ENCODE data around the gene STUM. TPM values are rescaled to one million over a fixed set of nuclear protein-coding genes. Genes with fewer than 3 reads are reported as not detected.
A peak's percentile ranks its signal among the peaks of the same experiment; 100 is the strongest.

The STUM gene
- total and polyA plus RNA-seq, 2 experiments from 2014 or later: 0.71 to 7.6 TPM

DNA sequence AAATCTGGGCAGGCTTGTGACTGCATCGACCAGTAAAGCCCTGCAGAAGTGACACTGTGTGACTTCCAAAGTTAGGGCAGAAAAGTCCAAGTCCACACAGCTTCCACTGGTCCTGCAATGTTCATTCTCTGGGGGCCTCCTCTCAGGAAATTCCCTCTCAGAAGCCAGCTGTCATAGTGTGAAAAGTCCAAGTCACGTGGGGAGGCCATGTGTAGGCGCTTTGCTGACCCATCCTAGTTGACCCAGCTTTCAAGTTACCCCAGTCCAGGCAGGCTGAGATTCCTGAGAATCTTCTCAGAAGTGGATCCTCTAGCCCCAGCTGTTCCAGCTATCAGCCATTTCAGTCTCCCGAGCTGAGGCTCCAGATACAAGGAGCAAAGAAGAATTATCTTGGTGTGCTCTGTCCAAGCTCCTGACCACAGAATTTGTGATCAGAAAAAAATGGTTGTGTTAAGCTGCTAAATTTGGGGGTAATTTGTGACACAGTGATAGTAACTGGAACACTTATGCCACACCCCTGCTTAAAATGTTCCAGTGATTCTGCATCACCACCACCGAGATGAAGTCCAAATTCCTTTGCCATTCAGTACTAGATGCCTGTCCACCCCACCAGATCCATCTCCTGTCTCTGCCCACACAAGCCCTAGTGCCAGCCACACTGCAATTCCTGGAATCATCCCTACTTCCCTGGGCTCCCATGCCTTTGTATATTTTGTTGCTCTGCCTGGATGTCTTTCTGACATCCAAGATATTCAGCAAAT, 2.5 kb upstream of the STUM start:
- Histone ChIP-seq H3K27me3 (peaks cover 24% of the 10 kb centered on the region), H3K4me1 (ENCODE audit: low read depth) (peaks cover 2% of the 10 kb centered on the region), H3K27ac (no peak overlapping the region), H3K9me3 (ENCODE audit: low read depth) (no peaks in the 10 kb centered on the region), H3K4me3 (no peak overlapping the region), H3K36me3 (no peaks in the 10 kb centered on the region)
- TF ChIP-seq, protein P1, sequence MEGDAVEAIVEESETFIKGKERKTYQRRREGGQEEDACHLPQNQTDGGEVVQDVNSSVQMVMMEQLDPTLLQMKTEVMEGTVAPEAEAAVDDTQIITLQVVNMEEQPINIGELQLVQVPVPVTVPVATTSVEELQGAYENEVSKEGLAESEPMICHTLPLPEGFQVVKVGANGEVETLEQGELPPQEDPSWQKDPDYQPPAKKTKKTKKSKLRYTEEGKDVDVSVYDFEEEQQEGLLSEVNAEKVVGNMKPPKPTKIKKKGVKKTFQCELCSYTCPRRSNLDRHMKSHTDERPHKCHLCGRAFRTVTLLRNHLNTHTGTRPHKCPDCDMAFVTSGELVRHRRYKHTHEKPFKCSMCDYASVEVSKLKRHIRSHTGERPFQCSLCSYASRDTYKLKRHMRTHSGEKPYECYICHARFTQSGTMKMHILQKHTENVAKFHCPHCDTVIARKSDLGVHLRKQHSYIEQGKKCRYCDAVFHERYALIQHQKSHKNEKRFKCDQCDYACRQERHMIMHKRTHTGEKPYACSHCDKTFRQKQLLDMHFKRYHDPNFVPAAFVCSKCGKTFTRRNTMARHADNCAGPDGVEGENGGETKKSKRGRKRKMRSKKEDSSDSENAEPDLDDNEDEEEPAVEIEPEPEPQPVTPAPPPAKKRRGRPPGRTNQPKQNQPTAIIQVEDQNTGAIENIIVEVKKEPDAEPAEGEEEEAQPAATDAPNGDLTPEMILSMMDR (IDR thresholded peaks at IDR 0.05; ENCODE audit: low read depth, low read length): no peak
- DNase-seq (ENCODE audit: low read depth in 1 of 2, low spot score in 1 of 2): no peak

DNA sequence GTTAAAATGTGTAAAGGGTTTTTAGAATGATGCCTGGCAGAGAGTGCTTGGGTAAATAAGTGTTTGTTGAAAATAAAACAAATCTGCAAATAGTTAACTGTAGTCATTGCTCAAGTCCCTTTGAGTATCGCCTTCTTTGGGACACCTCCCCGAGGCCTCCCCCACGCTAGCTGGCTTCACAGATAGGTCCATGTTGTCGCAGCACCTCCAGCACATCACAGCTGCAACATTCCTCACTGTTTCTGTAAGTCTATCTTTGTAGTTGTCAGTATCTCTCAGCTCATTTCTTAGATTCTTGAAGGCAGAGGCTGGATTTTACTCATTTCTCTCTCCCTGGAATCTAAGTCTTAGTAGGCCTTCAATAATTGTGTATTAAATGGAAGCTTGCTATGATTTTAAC, 1.6 kb upstream of the STUM start:
- H3K9me3 ChIP-seq (ENCODE audit: low read depth): no peaks in the 10 kb centered on the region
- H3K27me3 ChIP-seq: peaks cover 33% of the 10 kb centered on the region
- H3K4me3 ChIP-seq: no peak overlapping the region
- peaks cover 2% of the 10 kb centered on the region for H3K4me1 ChIP-seq (ENCODE audit: low read depth)
- TF ChIP-seq, protein P1 (IDR thresholded peaks at IDR 0.05; ENCODE audit: low read depth, low read length): no peak
- no peak for DNase-seq (ENCODE audit: low read depth in 1 of 2, low spot score in 1 of 2)
- H3K36me3 ChIP-seq: no peaks in the 10 kb centered on the region
- no peak overlapping the region for H3K27ac ChIP-seq

DNA sequence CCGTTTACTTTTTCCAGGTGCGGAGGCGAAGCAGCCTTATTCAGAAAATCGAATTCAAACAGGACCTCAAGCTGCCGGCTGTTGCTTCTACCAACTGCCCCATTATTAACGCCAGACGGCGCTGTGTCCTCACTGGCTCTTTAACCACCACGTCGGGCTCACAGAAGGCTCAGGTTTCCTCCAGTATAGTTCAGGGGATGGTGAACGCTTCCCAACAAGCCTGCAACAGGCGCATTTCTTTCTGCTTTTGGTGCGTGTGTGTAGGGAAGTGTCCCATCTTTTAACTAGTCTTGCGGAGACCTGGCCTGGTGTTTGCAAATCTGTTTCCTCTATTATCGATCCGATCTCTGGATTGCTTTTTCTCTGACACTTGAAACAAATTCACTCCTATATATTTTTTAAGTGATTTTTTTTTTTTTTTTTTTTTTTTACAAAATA, 791 bp upstream of the STUM start:
- H3K27ac ChIP-seq: no peak overlapping the region
- DNase-seq (ENCODE audit: low read depth in 1 of 2, low spot score in 1 of 2): peak; percentile 94 to 95
- no peaks in the 10 kb centered on the region for H3K36me3 ChIP-seq
- H3K4me3 ChIP-seq: no peak overlapping the region
- H3K27me3 ChIP-seq: peaks cover 40% of the 10 kb centered on the region
- no peaks in the 10 kb centered on the region for H3K4me1 ChIP-seq (ENCODE audit: low read depth)
- no peaks in the 10 kb centered on the region for H3K9me3 ChIP-seq (ENCODE audit: low read depth)
- TF ChIP-seq, protein P1 (IDR thresholded peaks at IDR 0.05; ENCODE audit: low read depth, low read length): peak; percentile 99

DNA sequence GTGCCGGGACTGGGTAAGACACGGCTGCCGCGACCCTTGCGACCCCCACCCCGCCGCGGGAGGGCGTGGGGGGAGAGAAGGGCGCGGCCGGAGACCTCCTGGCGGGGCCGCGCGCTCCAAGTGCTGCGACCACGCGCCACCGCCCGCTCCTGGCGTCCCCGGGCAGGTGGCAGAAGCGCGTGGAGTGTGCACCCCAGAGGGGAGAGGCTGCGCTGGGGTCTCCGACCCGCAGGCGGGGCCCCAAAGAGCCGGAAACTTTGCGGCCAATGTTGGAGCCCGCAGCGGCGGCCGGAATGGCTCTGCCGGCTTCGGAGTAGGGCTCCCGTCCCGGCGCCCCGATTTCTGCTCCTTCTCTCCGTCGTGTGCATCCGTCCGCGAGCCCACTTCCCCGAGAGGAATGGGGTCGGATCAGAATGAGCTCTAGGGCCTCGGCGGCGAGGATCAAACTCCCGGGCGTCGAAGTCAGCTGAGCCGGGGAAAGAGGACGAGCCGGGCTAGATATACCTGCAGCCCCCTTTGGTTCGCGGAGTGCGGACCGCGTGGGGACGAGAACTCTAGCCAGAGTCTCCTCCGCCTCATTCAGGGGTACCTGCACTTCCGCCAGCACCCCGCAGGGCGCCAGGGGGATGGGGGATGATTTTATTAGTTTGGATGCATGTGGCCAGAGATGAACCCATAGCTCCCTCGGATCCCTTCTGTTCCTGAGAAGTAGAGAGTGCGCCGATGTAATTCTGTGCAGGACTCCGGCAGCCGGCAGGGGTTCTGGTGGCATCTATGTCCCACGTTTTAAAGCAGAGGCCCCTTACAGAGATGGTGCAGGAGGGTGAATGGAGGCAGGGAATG, 751 bp downstream of the STUM start:
- DNase-seq (ENCODE audit: low read depth in 1 of 2, low spot score in 1 of 2): no peak
- peaks cover 45% of the 10 kb centered on the region for H3K27me3 ChIP-seq
- TF ChIP-seq, protein P1 (IDR thresholded peaks at IDR 0.05; ENCODE audit: low read depth, low read length): no peak
- H3K9me3 ChIP-seq (ENCODE audit: low read depth): no peaks in the 10 kb centered on the region
- H3K4me1 ChIP-seq (ENCODE audit: low read depth): no peaks in the 10 kb centered on the region
- H3K27ac ChIP-seq: no peak overlapping the region
- H3K4me3 ChIP-seq: peak overlapping the region; percentile 39
- H3K36me3 ChIP-seq: no peaks in the 10 kb centered on the region

DNA sequence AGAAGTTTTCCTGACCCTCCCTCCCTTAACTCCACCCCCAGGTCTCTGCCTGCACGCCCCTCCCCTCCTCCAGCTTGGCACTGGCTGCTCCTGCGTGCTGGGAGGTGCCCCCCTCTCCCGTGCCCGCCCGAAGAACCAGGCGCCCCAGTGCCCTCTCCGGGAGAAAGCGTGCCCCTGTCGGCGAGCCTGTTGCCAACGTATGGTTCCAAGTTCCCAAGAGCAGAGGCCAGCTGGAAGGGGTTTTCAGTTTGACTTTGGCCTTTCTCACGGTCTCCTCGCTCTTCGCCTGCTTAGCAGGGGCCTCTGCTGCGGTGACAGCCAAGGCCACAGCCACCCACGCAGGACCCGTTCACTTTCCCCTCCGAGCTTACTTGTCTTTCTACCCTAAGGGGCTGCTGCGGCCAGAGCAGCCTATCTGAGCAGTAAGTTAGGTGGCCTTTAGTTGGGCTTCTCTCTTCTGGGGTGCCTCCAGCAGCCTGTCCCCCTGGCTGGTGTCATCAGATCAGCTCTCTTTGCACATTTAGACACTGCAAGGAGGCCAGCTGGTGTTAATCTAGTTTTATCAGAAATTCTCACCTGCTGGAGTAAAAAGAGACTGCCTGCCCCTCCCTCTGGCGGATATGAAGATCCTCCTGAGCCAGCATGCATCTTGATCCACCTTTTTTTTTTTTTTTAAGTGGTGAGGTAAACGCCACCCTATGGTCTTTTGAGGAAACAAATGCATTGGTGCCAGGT, 1.5 kb downstream of the STUM start:
- TF ChIP-seq, protein P1 (IDR thresholded peaks at IDR 0.05; ENCODE audit: low read depth, low read length): peak; percentile 21
- Histone ChIP-seq H3K27ac (no peak overlapping the region), H3K4me3 (peak overlapping the region; percentile 39), H3K27me3 (peaks cover 45% of the 10 kb centered on the region), H3K9me3 (ENCODE audit: low read depth) (no peaks in the 10 kb centered on the region), H3K4me1 (ENCODE audit: low read depth) (no peaks in the 10 kb centered on the region), H3K36me3 (no peaks in the 10 kb centered on the region)
- DNase-seq (ENCODE audit: low read depth in 1 of 2, low spot score in 1 of 2): no peak
